GM18499 (cell line): Measurements from ENCODE around the gene AHDC1.

Experiments
- ATAC-seq: cut with Tn5 transposase; IDR thresholded peaks from one replicate; pipeline ENCODE4 v1.9.1; 2021; ENCODE audit warnings: moderate number of reproducible peaks; ENCODE audit not compliant: insufficient read depth, unreplicated experiment

Gene AHDC1

DNA sequence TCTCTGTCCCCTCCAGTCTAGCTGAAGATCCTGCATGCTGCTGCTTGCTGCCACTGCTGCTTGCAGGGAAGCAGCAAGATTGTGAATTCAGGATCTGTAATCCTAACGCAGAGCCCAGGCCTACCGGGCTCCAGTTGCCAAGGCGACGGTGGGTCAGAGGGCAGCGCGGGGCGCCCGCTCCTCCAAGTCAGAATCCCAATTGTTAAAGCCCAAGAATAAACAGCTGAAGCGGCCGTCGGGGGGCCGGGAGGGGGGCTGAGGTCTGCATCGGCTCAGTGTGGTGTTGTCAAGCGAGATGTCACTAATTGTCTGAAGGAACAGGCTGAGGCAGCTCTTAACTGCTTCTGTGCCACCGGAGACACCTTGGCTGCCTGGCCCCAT is 36.8 kb downstream of the AHDC1 start:
- ATAC-seq, result no peak

DNA sequence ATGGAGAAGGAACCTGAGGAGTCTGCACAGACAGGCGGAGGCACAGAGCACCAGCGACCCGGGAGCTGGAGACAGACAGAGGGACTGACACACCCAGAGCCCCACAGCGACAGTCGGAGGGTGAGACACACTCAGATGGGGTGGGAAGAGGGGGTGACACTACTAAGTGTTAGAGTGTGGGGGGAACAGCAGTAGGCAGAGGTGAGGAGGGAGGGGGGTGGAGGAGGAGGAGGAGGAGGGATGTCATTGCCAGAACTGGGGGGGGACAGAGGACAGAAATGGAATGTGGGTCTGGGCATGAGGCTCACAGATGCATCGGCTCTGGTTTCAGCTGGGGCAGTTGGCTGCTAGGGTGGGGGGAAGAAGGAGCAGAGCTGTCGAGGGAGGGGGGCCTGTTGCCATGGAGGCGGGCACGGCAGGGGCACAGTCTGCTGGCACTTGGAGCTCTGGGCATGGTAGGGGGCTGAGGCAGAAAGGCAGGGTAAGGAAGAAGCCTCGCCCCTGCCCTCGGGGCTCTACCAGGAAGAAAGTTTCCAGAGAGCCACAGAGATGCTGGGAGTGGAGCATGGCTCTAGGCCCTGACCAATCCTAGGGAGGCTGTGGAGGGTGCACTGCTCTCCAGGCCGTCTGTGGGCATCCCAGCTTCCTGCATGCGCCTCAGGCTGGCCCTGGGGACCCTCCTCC is 37.3 kb downstream of the AHDC1 start:
- ATAC-seq, result no peak

DNA sequence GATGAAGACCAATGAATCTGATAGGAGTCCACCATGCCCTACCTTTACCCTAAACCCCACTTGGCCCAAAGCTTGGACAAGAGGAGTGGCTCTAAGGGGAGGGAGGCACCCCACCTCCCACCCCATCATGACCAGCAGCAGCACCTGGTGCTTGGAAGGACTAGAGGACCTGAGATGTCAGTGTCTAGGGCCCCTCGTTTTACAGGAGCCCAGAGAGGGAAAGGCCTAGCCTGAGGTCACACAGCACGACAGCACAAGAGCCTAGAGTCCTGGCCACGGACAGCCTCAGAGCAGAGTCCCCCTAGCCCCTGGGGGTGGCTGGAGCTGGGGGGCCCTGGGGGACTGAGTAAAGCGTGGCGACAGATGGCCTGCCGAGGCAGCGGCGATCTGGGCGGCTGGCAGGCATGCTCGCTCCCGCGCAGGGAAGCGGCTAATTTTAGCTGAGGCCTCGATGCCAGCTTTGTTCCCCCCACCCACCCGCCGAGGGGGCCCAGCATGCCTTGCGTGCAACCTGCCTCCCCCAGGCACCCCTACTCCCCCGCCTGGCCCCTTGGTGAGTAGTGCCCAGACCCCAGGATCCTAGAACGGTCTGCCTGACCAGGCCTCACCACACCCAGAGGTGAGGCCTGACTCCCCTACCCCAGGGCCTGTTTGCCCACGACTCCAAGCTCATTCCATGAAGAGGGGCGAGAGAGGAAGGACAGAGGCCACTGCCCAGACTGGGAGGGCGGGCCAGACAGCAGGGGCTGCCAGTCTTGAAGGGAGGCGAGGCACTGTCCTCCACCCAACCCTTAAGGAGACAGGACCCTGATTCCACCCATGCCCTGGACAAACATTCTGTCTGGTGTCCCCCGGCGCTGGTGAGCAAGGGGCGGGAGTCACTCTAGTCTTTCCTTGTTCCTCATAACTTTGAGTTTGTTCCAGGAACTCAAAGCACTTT is 39.0 kb downstream of the AHDC1 start:
- no peak for ATAC-seq

DNA sequence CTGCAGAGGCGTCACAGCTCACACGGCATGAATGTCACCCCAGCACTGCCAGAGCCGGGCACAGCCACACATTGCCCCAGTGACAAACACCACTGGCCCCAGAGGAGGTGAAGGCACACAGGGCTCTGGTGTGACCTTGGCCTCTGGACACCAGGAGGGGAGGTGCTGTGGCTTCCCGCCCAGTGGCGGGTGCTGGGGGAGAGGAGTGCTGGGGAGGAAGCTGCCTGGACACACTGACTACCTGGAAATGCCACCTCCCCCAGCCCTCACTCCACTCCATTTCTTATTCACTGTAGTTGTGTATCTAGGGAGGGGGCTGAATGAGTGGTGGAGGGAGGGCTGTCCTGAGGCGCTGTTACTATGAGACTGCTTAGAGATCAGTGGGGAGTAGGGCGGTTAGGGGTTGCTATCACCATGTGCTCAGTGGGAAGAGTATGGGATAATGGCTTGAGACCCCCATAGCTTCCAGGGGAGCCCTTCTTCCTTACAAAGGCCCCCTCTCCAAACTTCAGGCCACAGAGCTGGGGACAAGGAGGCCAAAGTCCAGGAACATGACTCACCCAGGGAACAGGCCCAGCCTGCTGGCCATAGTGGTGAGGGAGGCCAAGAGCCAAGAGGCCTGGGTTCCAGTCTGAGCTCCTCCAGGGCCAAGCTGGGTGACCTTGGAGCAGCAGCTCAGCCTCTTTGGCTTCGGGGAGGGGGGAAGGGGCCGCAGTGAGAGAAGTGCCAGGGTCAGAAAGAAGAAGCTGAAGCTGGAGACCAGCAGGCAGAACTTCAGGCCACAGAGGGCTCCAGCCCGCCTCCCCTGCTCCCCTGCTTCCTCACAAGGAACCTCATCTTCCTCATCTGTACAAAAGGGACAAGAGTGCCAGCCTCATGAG is 40.1 kb downstream of the AHDC1 start:
- no peak for ATAC-seq

DNA sequence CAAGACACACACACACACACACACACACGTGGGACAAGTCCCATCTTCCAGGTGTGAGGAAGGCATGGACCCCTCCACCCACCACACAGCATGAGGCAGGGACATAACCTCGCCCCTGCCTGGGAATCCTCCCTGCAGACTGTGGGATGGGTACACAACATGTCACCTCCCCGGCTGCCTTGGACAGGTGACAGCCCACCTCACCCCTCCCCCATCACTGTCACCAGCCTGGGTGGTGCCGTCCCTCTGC is 40.7 kb downstream of the AHDC1 start:
- no peak for ATAC-seq

DNA sequence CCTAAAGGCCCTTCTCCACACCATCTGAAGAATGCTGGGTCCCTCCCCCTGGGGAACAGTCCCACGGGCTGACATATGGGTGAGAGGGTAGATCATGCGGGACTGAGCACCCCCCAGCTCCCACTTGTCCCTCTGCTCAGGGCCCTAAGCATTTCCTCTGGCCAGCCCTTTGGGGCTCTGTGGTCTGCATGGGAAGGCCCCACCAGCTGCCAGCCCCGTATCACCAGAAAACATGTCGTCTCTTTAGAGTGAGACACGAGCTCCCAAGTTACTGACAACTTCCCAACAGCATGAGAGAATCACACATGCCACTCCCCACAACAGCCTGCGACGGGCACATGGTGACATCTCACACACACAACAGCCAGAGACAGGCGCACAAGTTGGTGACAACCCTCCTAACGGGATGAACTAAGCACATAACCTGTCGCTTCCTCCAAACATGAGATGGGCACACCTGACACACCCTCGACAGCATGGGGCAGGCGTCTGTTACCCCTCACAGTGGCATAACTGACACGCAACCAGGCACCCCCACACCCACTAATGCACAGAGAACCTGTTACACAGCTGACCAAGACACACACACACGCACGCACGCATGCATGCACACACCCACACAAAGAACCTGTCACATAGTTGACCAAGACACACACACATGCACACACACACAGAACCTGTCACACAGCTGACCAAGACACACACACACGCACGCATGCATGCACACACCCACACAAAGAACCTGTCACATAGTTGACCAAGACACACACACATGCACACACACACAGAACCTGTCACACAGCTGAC is 41.2 kb downstream of the AHDC1 start:
- no peak for ATAC-seq

DNA sequence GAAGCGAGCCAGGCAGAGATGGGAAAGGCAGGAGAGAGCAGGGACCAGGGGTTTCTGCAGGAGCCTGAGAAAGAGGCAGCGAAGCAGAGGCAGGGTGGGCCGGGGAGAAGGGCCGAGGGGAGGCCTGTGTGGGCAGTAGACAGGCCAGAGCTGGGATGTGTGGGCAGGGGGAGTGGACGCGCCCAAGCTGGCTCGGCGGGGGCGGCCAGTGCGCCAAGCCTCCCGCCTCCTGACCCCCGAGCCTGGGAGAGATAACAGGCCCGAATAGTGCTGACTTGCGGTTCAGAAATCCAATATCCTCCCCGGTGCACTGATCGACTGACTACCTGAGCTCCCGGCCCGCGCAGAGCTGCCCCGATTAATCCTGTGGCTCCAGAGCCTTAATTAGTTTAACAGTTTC is 41.9 kb downstream of the AHDC1 start:
- ATAC-seq, result no peak

DNA sequence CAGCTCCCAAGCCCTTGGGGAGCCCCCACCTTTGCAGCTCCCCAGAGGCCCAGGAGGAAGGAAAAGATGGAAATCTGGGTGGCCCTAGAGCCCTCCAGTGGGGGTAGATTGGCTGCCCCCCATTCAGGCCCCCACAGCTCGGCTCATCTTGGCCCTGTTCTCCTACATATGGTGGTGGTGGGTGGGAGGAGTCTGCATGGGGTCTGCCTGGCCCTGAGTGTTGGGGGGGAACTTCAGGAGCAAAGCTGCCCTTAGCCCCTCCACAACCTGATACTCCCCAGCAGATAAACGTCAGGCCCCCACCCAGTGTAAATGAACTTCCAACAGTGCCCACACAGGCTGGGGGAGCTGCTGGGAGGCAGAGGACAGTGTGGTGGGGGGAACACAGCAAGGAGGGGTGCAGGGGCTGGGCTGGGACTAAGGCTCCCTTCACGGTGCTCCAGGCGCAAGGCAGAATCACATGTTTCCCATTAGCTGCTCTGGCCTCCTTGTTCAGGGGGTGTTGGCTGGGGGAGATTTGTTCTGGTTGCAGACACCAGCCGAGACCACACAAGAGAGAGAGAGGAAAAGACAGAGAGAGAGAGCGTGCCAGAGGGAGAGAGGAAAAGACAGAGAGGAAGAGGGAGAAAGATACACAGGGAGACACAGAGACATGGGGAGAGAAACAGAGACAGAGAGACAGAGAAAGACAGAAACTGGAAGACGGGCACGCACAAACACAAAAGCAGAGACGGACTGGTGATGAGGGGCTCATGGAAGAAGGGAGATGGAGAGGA is 42.6 kb downstream of the AHDC1 start:
- ATAC-seq, result no peak

DNA sequence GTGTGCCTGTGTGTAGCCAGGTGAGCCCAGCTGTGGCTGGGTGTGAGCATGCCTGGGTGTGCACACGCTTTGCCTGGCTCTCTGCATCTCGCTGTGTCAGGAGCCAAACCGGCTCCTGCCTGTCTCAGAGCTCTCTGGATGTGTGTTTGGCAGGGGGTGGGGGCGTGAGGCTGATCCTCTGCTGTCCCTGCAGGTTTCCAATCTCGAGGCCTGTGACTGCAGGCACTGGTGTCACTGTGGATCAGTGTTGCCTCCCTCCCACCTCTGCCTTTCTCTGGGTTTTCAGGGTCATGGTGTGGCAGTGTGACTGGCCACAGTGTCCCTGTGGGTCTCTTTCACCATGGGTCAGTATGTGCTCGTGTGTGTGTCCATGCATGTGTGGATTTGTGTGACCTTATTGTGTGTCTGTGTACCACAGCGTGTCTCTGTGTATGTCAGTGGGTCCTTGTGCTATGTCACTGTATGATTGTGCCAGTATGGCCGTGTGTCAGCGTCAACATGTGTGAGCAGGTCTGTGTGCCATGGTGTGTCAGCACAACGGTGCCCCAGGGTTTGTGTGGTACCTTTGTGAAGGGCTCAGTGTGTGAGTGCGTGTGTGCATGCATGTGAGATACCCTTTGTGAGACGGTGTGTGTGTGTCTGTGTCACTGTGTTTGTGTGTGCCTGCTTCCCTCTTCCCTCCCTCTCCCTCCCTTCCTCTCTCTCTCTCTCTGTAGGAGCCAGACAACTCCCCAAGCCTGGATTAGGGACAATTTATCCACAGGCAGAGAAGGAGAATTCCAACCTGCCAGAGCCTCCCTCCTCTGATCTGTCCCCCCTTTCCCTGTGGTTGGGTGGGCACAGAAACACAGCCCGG is 43.4 kb downstream of the AHDC1 start:
- ATAC-seq, result no peak

DNA sequence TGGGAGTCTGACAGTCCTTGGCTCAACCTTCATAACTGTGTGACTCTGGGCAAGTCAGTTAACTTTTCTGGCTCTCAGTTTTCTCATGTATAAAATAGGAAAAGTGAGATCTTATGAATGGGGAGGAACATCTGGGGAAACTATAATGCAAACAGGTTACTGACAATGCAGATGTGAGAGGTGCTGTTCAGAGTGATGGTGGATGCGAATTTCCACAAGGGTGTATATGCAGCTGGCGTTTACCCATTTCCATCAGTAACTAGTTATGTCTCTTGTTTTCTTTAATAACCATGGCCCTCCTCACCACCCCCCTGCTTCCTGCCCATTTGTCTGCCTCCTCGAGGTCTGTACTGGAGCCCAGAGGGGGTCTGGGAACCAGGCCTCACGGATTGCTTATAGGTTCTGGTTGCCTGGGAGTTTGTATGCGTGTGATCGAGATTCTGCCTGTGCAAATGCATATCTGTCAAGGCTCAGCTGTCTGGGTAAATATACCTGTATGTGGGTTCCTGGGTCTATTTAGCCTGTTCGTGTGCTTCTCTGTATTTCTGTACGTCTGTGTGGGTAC is 44.4 kb downstream of the AHDC1 start:
- no peak for ATAC-seq

DNA sequence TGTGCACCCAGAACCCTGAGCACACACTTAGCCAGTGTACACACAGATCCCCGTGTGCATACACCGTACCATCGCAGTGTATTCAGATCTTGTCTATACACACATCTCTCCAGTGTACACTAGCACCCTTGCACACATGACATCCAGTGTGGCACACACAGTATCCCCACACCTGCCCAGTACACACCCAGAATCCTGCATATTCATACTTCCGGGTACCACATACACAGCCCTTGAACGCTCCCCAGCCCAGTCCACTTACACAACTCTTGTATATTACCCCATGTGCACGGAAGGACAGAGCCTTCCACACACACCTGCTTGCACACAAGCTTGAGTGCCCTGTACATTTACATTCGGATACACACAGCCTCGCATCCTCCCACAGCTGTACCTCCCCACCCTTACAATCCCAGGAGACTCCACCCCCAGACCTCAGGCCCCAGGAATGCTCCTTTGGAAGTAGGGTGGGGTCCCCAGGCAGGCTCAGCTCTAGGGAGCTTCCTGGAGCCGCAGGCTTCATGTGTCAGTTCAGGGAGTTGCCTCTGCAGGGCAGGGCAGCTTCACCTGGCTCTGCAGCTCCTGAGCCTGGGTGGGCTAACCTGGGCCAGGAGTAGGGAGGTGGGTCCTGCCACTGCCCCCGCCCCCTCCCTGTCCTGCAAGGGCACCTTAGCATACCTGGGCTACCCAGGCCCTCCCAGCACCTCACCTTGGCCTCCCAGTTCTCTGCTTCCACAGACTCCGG is 46.2 kb downstream of the AHDC1 start:
- ATAC-seq, result no peak

DNA sequence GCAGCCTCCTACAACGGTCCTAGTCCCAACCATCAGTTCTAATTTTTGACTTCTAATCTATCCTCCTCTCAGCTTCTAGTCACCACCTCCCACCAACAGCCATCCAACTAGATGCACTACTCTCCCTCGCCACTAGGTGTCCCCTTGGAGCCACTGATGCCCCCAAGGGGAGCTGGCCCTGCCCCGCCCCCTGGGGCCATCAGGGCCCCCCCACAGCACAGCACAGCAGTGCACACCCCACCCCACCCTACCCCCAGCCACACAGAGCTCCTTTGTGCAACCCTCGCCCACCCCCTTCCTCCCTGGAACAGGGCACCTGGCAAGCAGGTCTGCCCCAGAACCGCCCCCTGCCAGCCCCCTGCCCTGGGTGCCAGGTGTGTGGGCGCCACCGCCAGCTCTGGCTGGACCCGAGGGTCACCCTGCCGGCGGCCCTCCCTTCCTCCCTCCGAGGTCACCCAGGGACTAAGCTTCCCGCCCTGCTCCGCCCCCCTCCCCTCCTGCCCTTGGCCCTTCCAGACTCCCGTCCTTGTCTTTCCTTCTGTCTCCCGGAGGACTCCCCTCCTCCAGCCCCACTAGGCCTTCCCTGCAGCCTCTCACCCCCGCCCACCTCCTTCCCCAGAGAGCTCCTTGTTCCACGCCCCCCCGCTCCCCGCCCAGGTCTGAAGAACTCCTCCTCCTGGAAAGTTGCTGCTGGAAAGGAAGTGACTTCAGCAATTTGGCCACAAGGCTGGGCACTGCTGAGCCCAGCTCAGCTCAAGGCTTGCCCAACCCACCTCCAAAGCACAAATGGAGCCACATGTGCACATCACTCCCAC is 47.0 kb downstream of the AHDC1 start:
- ATAC-seq, result no peak

DNA sequence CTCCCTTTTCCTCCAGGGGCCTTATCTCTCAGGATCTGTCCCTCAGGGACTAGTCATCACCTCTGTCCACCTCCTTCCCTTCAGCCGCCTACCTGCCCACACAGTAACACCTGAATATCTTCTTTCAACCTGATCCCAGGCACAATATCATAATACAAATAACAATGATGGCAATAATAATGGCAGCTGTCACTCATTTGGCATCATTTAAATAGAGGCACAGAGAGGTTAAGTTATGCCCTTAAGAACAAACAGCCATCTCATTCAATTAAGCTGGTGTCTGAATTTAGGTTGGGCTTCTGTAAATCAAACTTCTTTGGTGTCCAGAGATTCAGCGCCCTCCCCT is 47.5 kb downstream of the AHDC1 start:
- ATAC-seq, result no peak

DNA sequence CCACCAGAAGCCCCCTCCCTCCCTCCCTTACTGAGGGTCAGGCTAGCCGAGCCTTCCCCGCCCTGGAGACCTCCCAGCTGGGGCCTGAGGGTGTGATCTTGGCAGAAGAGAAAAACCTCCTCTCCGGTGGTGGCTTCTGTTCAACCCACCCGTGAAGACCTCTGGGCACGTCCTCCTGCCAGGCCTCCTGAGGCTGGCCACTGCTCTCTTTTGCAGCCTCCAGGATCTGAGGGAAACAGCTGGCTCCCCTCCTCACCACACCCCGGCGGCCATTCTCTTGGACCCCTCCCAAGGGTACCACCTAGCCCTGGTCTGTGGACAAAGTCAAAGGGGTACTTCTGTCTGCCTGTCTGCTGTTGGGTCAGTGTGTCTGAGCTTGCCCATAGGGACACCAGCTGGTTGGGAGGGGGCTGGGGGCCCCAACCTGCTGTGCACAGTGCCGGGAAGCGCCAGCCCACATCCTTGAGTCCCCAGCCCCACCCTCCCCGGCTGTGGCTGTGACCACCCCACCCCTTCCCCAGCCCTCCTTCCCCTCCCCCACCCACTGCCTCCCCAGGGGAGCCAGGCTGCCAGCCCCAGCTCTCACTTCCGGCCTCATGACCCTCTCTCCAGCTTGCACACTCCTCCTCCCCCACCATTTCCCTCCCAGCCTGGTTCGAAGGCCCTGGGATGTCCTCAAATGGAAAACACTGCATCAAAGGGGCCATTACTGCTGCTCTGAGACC is 48.1 kb downstream of the AHDC1 start:
- ATAC-seq, result no peak

DNA sequence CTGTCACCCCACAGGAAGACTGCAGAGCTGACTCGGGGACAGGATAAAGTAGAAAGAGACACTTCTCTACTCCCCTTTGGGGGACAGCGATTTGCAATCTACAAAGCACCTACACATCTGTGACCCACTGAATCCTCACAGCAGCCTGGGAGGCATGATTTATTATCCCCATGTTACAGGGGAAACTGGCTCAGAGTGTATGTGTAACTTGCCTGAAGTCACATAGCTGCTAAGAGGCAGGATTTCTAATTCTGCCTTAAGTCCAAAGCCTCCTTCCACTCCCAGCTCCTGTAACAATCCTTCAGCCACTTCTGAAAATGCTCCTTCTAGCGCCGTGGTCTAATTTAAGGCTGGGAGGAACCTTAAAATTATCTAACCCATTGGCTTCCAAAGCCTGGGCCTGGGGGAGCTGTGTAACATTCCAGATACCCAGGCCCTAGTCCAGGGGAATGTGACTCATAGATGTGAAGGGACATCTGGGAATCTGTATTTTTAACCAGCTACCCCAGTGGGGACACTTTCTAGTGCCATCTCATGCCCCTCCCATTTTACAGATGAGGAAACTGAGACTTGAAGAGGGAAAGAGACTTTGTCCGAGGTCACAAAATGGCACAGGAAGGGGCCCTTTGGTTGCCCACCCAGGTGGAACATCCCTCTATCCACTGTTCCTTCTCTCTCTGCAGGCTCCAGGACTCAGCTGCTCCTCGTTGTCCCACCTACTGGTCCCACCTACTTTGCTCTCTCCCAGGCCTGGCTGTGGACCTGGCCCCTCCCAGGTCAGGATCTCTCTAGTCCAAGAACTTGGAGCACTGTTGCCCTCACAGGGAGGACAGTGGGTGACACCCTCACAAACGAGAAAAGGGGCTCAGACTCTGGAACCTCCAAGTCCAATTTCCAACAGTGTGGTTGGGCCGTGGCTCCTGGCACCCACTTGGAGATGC is 48.9 kb downstream of the AHDC1 start:
- ATAC-seq, result no peak
